GM19351 (cell line): ENCODE results near the gene ZKSCAN2.

Experiments used
- ATAC-seq: cut with Tn5 transposase; IDR thresholded peaks from one replicate; pipeline ENCODE4 v1.9.1; 2021; ENCODE audit warnings: mild to moderate bottlenecking, moderate library complexity; ENCODE audit not compliant: unreplicated experiment

ZKSCAN2 gene

DNA sequence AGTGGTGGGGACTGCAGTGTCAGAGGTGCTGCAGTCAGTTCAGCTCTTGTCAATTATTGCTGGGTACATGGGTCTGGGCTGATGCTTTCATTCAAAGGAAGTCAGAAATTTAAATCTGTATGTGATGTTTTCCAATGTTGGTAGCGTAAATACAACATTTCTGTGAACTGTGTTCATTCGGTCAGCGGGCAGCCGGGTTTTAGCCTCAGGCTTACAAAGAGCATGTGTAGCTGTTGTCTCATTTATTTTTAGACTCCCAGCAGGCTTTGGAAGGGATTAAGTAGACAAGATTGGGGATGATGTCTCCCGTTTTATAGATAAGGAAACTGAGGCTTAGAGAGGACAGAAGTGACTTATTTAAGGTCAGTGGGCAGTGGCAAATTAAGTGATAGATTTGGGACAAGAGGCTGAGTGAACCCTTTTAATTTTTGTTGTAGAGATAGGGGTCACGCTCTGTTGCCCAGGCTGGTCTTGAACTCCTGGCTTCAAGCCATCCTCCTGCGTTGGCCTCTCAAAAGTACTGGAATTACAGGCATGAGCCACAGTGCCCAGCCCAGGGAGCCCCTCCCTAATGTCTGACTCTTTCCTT lies 32.8 kb downstream of the ZKSCAN2 start:
- no peak for ATAC-seq

DNA sequence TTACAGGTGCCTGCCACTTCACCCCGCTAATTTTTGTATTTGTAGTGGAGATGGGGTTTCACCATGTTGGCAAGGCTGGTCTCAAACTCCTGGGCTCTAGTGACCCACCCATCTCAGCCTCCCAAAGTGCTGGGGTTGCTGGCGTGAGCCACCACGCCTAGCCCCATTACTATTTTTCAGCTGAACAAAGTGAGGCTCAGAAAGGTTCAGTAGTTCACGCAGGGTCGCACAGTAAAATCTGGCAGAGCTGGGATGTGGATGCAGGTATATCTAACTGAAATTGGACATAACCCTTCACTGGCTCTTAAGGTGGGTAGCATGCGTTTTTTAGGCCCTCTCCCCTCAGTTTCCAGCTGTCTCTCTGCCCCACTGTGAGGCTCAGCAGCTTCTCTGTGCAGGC lies 33.7 kb downstream of the ZKSCAN2 start:
- no peak for ATAC-seq

DNA sequence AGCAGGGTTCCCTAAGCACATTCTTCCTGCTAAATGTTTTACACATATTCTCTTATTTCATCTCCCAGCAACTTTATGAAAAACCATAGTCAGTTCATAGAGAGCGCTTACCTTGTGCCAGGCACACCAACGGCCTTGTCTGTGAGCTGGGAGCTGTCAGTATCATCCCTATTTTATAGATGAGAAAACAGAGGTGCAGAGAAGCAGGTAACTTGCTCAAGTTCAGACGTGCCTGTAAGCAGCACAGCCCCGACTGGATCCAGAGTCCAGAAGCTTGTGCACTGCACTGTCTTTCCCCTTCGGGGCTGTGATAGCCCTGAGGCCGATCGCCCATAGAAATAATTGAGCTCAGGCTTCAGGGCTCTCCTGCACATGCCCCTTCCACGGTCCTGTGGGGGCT lies 34.7 kb downstream of the ZKSCAN2 start:
- ATAC-seq, result no peak

DNA sequence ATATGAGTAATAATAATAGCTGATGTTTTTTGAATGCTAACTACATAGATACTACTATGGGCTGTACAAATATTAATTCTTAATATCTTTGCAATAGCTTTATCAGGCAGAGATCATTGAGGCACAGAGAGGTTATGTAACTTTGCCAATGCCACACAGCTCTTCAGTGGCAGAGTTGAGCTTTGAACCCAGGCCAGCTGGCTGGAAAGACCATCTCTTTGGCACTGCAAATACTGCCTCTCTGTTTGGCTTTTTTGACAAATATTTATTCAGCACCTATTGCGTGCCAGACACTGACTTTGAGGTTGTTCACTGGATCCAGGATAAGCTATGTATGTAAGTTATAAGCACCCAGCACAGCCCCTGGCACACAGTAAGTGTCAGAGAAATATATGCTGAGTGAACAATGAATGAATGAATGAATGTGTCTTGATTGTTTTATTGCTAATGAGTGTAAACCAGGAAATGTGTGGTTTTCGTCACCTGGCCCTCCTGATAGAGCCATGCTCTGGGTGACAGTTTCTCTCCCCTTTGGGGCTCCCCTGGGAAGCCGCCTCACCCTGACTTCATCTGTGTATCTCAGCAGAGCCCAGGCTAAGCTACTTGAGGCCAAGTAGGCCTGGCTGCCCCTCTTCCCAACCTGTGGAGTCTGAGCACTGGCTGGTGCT lies 38.4 kb downstream of the ZKSCAN2 start:
- ATAC-seq, result no peak

DNA sequence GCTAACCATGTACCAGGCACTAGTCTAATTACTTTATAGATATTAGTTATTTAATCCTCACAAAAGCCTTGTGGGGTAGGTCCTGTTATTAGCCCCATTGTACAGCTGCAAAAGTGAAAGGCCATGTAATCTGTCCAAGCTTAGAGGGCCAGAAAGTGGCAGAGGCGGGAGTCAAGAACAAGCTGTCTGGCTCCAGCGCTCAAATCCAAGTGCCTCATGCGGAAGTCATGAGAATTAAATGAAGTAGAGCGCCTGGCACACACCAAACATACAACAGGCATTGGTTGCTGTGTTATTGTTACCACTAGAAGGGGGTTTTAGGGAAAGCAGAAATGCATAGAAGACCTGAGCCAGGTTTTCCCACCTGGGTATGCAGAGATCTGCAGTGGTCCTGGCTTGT lies 39.7 kb downstream of the ZKSCAN2 start:
- ATAC-seq, result no peak

DNA sequence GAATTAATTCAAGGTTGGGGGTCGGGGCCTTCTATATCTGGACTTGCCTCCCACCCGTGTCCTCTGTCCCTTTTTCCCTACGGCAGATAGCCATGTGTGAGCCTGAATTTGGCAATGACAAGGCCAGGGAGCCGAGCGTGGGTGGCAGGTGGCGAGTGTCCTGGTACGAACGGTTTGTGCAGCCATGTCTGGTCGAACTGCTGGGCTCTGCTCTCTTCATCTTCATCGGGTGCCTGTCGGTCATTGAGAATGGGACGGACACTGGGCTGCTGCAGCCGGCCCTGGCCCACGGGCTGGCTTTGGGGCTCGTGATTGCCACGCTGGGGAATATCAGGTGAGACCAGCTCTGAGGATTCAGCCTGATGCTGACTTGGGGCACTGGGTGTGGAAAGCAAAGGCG lies 40.5 kb downstream of the ZKSCAN2 start:
- ATAC-seq, result no peak

DNA sequence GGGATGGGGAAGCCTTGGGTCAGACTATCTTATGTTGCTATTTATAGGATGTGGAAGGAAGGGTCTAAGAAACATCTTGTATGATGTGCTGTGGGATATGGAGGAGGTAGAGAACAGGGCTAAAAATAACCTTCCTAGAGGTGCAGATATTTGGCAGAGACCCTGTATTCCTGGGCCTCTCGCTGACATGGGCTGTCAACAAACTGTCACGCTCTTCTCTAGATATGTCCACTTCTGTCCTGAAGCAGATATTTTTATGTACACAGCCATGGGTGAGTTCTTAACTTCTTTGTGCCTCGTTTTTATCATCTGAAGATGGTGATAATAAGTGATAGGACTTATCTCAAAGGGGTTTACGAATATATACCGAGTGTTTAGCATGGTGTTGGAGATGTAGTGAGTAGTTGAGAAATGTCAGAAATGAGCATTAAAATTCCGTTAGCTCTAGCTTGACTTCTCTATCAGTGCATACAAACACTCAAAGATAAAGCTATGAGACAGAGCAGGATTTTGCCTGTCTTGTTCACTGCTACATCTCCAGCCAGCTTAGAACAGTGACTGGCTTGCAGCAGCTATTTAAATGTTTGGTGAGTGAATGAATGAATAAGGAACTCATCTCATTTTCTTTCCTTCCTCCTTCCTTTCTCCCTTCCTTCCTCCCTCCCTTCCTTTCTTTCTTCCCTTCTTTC lies 43.8 kb downstream of the ZKSCAN2 start:
- no peak for ATAC-seq

DNA sequence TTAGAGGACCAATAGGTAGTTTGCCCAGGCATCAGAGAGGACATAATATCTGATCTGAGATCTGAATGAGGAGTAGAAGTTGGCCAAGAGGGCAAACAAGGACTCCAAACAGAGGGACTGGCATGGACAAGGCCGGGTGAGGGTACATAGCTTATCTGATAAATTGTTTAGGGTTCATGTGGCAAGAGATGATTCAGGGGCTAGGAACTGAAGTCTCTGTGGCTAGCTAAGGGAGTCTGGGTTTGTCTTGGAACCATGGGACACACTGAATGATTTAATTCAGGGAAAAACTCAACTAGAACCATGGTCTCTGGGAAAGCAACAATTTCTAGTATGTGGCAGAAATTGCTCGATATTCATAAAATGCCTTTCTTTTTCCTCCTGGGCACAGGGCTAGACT lies 45.0 kb downstream of the ZKSCAN2 start:
- no peak for ATAC-seq

DNA sequence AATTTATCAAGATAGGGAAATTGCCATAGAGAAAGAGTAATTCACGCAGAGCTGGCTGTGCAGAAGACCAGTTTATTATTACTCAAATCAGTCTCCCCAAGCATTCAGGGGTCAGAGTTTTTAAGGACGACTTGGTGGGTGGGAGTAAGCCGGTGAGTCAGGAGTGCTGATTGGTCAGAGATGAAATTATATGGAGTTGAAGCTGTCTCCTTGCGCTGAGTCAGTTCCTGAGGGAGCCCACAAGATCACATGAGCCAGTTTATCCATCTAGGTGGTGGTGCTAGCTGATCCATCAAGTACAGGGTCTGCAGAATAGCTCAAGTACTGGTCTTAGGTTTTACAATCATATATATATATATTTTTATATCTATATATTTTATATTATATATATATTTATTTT lies 46.9 kb downstream of the ZKSCAN2 start:
- no peak for ATAC-seq

DNA sequence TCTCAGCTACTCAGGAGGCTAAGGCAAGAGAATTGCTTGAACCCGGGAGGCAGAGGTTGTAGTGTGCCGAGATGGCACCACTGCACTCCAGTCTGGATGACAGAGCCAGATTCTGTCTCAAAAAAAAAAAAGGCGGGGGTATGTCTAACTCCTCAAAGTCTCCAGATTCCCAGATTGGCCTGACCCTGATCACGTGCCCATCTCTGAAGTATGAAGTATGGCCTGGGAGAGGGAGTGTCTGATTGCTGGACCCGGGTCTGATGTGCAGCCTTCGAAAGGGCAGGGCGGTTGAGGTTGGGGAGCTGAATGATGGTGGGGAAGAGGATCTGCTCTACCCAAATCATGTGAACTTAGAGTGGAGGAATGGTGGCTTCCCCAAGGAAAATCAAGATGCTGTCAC lies 58.2 kb downstream of the ZKSCAN2 start:
- ATAC-seq, result no peak

DNA sequence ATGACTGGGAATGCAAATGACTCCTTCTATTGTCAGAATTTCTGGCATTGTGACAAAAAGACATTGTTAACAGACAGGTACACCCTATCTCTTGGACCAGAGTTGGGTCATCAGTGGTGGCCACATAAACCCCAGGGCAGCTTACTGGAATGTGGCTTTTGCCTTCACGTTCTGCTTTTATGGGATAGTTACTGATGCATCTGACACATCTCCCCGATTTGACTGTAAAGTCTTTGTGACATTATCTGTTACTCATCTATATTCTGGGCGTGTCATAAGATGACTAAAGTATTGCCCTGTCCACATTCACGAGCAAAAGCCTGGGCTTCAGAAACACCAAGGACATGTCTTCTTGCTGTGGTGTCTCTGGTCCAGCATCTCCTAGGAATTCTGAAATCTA lies 59.6 kb downstream of the ZKSCAN2 start:
- ATAC-seq, result no peak

DNA sequence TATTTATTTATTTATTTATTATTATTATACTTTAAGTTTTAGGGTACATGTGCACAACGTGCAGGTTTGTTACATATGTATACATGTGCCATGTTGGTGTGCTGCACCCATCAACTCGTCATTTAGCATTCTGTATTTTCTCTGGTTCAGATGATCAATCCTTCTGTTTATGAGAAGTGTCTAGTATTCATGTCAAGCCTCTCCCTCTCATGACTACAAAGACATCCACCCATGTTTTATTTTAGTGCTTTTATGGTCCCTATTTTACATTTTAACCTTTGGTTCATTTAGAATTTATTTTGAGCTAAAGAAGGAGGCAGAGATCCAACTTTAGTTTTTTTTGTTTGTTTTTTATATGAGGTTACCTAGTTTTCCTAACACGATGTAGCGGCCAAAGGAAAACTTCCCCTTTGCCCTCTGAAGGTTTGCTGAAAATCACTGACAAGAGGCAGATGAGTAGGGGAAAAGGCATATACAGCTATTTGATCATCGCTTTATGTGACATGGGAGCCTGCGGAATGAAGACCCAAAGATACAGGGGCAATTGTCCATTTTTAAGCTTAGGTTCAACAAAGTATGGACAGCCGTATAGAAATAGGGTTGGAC lies 63.3 kb downstream of the ZKSCAN2 start:
- no peak for ATAC-seq

DNA sequence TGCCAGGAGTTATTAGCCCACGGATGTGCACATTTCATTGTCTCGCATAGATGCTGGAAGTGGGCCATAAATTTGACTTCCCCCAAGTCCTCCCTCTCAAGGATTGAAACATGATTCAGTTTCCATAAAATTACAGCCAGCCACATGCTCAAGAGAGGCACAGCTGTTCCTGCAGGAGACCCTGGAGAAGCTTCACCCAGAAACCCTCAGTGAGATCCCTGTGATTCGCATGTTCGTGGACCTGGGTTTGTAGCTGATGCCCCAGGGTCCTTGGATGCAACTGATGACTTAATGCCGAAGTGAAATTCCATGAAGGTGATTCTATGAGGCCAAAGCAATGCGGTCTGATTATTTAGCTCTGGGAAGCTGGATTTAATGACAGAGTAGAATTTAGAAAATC lies 65.5 kb downstream of the ZKSCAN2 start:
- no peak for ATAC-seq

DNA sequence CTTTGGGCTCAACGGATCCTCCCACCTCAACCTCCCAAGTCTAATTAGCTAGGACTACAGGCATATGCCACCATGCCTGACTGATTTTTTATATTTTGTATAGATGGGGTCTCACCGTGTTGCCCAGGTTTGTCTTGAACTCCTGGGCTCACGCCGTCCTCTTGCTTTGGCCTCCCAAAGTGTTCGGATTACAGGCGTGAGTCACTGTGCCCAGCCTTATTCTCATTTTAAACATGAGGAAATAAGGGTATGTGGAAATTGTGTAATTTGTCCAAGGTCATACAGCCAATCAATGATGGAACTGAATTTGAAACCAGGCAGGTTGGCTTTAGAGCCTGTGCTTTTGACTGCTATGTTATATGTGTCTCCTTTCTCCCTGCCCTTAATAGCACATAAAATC lies 68.3 kb downstream of the ZKSCAN2 start:
- ATAC-seq, result no peak

DNA sequence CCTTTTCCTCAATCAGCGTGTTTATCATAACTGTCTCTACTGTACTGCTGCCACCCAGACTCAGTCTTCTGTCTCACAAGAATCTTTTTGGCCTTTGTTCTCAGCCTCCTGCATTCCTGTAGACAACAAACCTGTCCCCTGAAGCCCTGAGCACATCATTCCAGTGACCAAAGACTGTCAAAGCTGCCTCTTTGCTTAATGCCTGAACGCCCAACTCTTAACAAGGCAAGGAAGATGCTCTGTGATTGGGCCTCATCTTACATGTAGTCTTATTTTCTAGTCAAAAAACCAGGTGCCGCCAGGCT lies 70.2 kb downstream of the ZKSCAN2 start:
- no peak for ATAC-seq
